ENCODE results near the gene GNB2. TPM values are rescaled to one million over a fixed set of nuclear protein-coding genes. Genes with fewer than 3 reads are reported as not detected.

The GNB2 gene
- total and polyA plus RNA-seq, 4 donors, result 37.6 to 133 (median 73.2) TPM

DNA sequence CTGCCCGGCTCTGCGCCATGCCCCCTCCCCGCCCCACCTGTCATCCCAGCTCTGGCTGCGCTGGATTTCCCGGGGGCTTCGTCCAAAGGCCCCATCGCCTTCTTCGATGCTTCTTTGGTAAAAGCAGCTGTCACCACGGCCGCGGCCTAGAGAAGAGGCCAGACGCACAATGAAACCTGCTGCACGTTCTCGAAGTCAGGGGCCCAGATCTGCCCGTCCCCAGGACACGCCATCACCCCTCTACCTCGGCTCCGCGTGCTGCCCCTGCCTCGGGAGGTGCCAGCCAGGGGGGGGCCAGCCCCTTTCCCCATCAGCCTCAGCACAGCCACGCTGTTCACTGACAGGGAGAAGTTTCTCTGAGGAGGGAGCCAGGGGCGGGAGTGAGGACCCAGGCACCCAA, 13.7 kb downstream of the GNB2 start:
- Histone ChIP-seq H3K4me1 (ENCODE audit: control insufficient read depth in 4 of 4, insufficient read depth in 4 of 4, low read length in 3 of 4) (peaks cover 4 to 22% (median 11%) of the 10 kb centered on the region in 4 donors), H3K4me3 (ENCODE audit: low read depth in 1 of 3, low read length in 3 of 3) (no peak overlapping the region), H3K27me3 (ENCODE audit: control insufficient read depth in 4 of 4, insufficient read depth in 4 of 4, low read length in 3 of 4) (no peaks in the 10 kb centered on the region), H3K36me3 (ENCODE audit: control insufficient read depth in 4 of 4, insufficient read depth in 3 of 4, low read depth in 1 of 4, low read length in 3 of 4) (peaks cover 0 to 46% (median 29%) of the 10 kb centered on the region in 4 donors), H3K9ac (ENCODE audit: low read depth in 1 of 2, low read length in 2 of 2) (no peak overlapping the region), H3K9me3 (ENCODE audit: control insufficient read depth in 4 of 4, low read length in 3 of 4) (no peaks in the 10 kb centered on the region), H3K27ac (ENCODE audit: low read depth in 1 of 2, low read length in 2 of 2) (no peak overlapping the region)
- no peak for DNase-seq (ENCODE audit: low spot score)
- no peak for TF ChIP-seq NR2F2 (IDR thresholded peaks at IDR 0.05)
- TF ChIP-seq JUND (IDR thresholded peaks at IDR 0.05), result no peak
- WGBS, result 92% methylated on average over 22 of the region's 22 CpGs

GRCh38 chr7:100687751-100688300, 14.3 kb downstream of the GNB2 start:
- TF ChIP-seq NR2F2 (IDR thresholded peaks at IDR 0.05) (no peak), TAF1 (conservative IDR thresholded peaks at IDR 0.05) (no peak), EGR1 (IDR thresholded peaks at IDR 0.05; ENCODE audit: low read depth in 2 of 2) (no peak), HNF4G (IDR thresholded peaks at IDR 0.05) (no peak), JUND (IDR thresholded peaks at IDR 0.05) (no peak), FOXA1 (IDR thresholded peaks at IDR 0.05) (no peak), RXRA (IDR thresholded peaks at IDR 0.05) (no peak), YY1 (IDR thresholded peaks at IDR 0.05) (no peak), RAD21 (IDR thresholded peaks at IDR 0.05) (no peak)
- Histone ChIP-seq H3K9ac (ENCODE audit: low read depth in 1 of 2, low read length in 2 of 2) (no peak overlapping the region), H3K4me3 (ENCODE audit: low read depth in 1 of 3, low read length in 3 of 3) (no peak overlapping the region), H3K27ac (ENCODE audit: low read depth in 1 of 2, low read length in 2 of 2) (no peak overlapping the region), H3K27me3 (ENCODE audit: control insufficient read depth in 4 of 4, insufficient read depth in 4 of 4, low read length in 3 of 4) (no peaks in the 10 kb centered on the region), H3K9me3 (ENCODE audit: control insufficient read depth in 4 of 4, low read length in 3 of 4) (no peaks in the 10 kb centered on the region), H3K36me3 (ENCODE audit: control insufficient read depth in 4 of 4, insufficient read depth in 3 of 4, low read depth in 1 of 4, low read length in 3 of 4) (peaks cover 0 to 40% (median 29%) of the 10 kb centered on the region in 4 donors), H3K4me1 (ENCODE audit: control insufficient read depth in 4 of 4, insufficient read depth in 4 of 4, low read length in 3 of 4) (peaks cover 7 to 28% (median 17%) of the 10 kb centered on the region in 4 donors)
- no peak for DNase-seq (ENCODE audit: low spot score)
- 79% methylated on average over 25 of the region's 25 CpGs for WGBS

- no peak overlapping the region for H3K9ac ChIP-seq (ENCODE audit: low read depth in 1 of 2, low read length in 2 of 2)
- 89% methylated on average over 16 of the region's 16 CpGs for WGBS
- DNase-seq (ENCODE audit: low spot score), result no peak
Measured at GRCh38 chr7:100688326-100688860, 14.9 kb downstream of the GNB2 start.

More at GRCh38 chr7:100688326-100688860, 14.9 kb downstream of the GNB2 start:
- H3K9me3 ChIP-seq (ENCODE audit: control insufficient read depth in 4 of 4, low read length in 3 of 4), result no peaks in the 10 kb centered on the region
- no peak overlapping the region for H3K4me3 ChIP-seq (ENCODE audit: low read depth in 1 of 3, low read length in 3 of 3)
- peaks cover 7 to 34% (median 21%) of the 10 kb centered on the region in 4 donors for H3K4me1 ChIP-seq (ENCODE audit: control insufficient read depth in 4 of 4, insufficient read depth in 4 of 4, low read length in 3 of 4)
- H3K27me3 ChIP-seq (ENCODE audit: control insufficient read depth in 4 of 4, insufficient read depth in 4 of 4, low read length in 3 of 4), result no peaks in the 10 kb centered on the region
- no peak overlapping the region for H3K27ac ChIP-seq (ENCODE audit: low read depth in 1 of 2, low read length in 2 of 2)
- TF ChIP-seq CTCF (IDR thresholded peaks at IDR 0.05; ENCODE audit: low read depth, low read length, missing input control) (no peak), NR2F2 (IDR thresholded peaks at IDR 0.05) (no peak), GABPA (IDR thresholded peaks at IDR 0.05 in 1 of 2, conservative IDR thresholded peaks at IDR 0.05 in 1 of 2) (no peak), RXRA (IDR thresholded peaks at IDR 0.05) (no peak), ATF3 (IDR thresholded peaks at IDR 0.05) (no peak), ZBTB33 (IDR thresholded peaks at IDR 0.05) (no peak), RAD21 (IDR thresholded peaks at IDR 0.05) (no peak), YY1 (IDR thresholded peaks at IDR 0.05) (no peak), FOXA2 (IDR thresholded peaks at IDR 0.05) (no peak), HNF4G (IDR thresholded peaks at IDR 0.05) (no peak)
- TF ChIP-seq, protein P1, sequence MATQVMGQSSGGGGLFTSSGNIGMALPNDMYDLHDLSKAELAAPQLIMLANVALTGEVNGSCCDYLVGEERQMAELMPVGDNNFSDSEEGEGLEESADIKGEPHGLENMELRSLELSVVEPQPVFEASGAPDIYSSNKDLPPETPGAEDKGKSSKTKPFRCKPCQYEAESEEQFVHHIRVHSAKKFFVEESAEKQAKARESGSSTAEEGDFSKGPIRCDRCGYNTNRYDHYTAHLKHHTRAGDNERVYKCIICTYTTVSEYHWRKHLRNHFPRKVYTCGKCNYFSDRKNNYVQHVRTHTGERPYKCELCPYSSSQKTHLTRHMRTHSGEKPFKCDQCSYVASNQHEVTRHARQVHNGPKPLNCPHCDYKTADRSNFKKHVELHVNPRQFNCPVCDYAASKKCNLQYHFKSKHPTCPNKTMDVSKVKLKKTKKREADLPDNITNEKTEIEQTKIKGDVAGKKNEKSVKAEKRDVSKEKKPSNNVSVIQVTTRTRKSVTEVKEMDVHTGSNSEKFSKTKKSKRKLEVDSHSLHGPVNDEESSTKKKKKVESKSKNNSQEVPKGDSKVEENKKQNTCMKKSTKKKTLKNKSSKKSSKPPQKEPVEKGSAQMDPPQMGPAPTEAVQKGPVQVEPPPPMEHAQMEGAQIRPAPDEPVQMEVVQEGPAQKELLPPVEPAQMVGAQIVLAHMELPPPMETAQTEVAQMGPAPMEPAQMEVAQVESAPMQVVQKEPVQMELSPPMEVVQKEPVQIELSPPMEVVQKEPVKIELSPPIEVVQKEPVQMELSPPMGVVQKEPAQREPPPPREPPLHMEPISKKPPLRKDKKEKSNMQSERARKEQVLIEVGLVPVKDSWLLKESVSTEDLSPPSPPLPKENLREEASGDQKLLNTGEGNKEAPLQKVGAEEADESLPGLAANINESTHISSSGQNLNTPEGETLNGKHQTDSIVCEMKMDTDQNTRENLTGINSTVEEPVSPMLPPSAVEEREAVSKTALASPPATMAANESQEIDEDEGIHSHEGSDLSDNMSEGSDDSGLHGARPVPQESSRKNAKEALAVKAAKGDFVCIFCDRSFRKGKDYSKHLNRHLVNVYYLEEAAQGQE (IDR thresholded peaks at IDR 0.05), result no peak
- TF ChIP-seq, protein P2, sequence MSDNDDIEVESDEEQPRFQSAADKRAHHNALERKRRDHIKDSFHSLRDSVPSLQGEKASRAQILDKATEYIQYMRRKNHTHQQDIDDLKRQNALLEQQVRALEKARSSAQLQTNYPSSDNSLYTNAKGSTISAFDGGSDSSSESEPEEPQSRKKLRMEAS (IDR thresholded peaks at IDR 0.05), result no peak
- H3K36me3 ChIP-seq (ENCODE audit: control insufficient read depth in 4 of 4, insufficient read depth in 3 of 4, low read depth in 1 of 4, low read length in 3 of 4), result peaks cover 0 to 35% (median 29%) of the 10 kb centered on the region in 4 donors

All from liver (tissue), 9 donors.